Measurements from ENCODE around the gene KLHDC7B.

KLHDC7B gene

DNA sequence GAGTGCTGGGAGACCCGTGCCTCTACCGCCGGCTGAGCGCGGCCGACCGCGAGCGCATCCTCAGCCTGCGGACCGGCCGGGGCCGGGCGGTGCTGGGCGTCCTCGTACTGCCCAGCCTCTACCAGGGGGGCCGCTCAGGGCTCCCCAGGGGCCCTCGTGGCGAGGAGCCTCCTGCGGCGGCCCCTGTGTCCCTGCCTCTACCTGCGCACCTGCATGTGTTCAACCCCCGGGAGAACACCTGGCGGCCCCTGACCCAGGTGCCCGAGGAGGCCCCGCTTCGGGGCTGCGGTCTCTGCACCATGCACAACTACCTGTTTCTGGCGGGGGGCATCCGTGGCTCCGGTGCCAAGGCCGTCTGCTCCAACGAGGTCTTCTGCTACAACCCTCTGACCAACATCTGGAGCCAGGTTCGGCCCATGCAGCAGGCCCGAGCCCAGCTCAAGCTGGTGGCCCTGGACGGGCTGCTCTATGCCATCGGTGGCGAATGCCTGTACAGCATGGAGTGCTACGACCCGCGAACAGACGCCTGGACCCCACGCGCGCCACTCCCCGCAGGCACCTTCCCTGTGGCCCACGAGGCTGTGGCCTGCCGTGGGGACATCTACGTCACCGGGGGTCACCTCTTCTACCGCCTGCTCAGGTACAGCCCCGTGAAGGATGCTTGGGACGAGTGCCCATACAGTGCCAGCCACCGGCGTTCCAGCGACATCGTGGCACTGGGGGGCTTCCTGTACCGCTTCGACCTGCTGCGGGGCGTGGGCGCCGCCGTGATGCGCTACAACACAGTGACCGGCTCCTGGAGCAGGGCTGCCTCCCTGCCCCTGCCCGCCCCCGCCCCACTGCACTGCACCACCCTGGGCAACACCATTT, 3.5 kb downstream of the KLHDC7B start:
- DNase-seq = no peak

DNA sequence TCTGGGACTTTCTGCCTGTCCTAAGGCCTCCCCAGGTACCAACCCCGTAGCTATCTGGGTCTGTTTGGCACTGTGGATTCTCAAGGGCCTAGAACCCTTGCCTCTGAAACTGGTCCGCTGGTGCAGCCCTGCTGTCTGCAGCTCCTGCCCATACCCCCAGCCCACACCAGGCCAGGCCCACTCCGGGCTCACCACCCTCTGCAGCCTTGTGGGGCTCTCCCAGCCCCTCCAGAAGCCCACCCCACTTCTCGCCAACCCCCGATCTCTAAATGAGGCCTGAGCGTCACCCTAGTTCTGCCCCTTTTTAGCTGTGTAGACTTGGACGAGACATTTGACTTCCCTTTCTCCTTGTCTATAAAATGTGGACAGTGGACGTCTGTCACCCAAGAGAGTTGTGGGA, 4.7 kb downstream of the KLHDC7B start:
- no peak for DNase-seq

DNA sequence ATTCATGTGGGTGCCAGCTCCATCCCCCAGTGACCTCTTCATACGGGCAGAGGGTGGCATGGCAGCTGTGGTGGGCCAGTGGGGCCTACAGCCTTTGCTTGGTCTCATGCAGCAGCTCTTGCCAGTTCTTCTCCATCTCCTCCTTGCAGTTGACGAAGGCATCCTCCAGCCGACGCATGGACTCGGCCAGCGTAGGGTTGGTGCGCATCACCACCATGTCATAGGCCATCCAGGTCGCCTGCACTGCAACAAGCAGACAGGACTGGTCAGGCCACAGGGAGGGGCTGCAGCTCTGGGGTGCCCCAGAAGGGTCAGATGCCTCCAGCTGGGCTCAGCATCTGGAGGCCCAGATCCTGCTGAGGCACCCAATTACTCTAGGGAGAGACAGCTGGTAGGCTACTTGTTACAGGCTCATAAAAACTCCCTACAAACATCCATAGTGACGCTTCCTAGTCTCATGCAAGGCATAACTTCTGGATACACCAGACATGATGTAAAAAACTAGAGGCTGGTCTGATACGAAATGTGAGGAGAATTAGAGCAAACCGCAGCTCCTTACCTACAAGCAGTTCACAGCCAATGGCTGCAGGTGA, 5.6 kb downstream of the KLHDC7B start:
- DNase-seq = no peak

DNA sequence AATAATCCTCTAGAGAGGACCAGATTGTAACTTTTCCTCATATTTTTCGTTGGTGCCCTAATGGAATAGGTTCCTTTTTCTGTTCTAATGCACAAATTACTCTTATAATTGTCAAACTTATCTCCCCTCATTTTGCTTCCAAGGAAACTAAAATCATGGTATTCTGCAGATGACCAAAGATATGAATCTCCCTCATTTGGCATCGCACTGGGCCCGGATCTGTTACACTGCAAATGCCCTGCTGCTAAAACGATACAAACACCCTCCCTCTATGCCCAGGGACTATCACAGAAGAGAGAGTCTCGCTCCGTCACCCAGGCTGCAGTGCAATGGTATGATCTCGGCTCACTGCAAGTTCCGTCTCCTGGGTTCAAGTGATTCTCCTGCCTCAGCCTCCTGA, 7.6 kb downstream of the KLHDC7B start:
- DNase-seq = no peak

DNA sequence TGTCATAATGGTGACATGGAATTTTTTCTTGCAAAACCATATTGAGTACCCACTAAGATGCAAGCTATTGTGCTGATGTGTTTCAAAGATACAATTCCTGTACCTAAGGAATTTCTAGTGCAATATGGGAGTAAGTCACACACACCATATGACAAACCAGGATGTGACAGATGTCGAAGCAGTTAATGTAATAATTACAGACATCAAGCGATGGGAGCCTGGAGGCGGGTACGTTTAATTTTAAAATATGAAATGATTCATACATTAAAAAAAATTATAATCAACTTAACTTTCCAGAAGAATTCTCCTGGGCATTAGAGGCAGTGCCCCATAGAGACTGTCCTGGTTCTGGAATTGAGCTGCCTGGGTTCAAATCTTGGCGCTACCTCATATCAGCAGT, 11.0 kb downstream of the KLHDC7B start:
- no peak for DNase-seq

DNA sequence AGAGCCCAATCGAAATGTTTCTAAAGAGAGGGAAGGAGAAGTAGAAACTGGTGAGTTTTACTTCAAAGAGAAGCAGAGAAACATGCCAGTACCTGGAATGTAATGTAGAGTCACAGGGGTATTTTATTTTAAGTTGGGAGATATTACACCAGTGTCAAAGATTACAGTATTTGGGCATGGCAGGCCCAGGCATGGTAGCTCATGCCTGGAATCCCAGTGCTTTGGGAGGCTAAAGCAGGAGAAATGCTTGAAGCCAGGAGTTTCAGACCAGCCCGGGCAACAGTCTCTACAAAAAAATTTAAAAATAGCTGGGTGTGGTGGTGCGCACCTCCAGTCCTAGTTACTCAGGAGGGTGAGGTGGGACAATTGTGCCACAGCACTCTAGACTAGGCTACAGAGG, 14.3 kb downstream of the KLHDC7B start:
- no peak for DNase-seq

DNA sequence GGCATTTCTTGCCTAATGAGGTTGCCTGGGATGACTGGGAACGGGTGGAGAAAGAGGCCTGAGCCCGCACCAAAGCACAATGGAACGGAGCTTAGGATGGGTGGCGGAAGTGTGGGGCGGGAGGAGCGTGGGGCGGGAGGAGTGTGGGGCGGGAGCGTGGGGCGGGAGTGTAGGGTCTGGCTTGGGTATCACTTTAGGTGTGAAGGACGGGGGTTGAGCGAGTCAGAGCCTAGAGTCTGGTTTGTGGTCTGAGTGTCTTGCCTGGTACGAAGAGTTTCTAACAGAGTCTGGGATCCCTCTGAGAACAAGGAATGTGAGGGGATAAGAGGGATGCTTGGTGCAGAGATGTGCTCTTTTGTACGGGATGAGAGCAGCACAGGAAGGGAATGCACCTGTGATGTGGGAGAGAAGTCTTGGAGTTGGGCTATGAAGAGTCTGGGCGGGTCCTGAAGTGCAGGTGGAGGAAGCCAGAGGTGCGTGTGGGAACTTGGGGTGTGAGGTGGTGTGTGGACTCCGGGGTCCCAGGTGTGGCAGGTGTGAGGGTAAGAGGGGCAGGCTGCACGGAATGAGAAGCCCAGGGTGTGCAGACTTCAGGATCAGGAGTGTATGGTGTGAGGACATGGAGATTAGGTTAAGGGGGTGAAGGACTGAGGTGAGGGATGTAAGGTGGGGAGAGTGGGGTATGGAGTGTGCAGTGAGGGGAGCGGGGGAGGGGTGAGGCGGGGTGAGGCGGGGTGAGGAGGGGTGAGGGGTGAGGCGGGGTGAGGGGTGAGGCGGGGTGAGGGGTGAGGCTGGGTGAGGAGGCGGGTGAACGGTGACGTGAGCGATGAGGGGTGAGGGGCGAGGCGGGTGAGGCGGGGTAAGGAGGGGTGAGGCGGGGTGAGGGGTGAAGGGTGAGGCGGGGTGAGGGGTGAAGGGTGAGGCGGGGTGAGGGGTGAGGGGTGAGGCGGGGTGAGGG, 16.0 kb downstream of the KLHDC7B start:
- no peak for DNase-seq

DNA sequence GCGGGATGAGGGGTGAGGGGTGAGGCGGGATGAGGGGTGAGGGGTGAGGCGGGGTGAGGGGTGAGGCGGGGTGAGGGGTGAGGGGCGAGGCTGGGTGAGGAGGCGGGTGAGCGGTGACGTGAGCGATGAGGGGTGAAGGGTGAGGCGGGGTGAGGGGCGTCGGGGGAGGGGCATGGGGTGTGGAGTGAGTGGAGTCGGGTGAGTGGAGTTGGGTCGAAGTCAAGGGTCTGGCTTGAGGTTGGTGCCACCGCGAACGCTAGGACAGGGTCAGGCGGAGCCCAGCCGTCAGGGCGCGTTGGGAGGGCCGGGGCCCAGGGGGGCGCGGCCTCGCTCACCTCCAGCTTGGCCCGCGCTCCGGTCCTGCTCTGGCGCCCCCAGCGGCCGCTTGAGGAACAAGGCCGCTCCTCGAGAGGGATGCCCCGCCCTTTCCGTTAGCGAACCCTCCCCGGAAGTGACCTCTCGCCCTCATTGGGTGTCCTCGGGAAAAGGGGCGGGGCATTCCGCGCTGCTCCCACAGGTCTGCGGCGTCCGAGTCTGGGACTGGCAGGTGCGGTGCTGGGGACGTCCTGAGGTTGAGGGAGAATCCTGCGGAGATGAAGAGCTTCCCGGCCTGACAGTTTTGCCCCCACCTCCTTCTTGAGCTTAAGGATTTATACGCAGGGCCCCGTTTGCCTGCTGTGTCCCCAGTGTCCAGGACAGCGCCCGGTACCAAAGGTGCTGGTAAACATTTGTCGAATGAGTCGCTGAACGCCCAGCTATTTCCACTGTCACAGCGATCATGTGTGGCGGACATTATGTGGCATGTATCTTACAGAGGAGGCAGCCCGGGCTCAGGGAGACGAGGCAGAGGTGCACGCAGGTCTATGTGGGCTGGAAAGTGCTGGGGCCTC, 17.1 kb downstream of the KLHDC7B start, which contains the start of gene SYCE3:
Gene SYCE3, minus strand, starts transcription at position 397 of the 890 bp plus-strand sequence. CDS start 6,514 bp downstream, outside the sequence.
- peak; percentile 94 for DNase-seq

DNA sequence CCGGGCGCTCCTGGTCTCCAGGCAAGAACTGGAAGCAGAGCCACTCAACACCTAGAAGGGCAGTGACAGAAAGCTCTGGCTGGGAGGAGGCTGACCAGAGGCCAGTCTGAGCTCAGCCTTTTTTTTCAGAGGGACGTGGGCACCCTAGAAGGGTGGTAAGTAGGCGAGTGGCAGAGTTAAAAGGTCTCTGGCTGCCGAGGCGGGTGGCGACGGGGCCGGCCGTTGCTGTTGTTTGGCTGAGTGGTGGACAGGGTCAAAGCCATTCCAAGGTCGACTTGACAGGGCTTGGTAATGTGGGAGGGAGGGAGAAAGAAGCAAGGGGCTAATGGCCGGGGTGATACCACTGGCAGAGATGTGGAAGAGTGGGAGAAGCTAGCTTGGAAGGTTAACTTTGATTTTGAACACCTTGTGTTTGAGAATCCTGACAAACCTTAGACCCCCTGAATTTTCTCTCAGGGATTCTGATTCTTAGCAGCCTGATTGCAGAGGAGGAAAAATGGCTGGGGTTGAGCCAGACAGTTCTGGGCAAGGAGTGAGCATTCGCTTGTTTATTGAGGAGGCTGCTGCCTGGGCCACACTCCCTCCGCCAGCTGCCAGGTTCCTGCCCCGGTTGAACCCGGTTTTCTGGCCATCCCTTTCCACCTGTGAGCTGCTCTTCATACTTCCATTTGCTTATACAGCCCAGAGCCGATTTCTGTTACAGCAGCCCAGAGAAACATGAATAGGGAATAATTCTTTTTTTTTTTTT, 17.9 kb downstream of the KLHDC7B start:
- DNase-seq = no peak

DNA sequence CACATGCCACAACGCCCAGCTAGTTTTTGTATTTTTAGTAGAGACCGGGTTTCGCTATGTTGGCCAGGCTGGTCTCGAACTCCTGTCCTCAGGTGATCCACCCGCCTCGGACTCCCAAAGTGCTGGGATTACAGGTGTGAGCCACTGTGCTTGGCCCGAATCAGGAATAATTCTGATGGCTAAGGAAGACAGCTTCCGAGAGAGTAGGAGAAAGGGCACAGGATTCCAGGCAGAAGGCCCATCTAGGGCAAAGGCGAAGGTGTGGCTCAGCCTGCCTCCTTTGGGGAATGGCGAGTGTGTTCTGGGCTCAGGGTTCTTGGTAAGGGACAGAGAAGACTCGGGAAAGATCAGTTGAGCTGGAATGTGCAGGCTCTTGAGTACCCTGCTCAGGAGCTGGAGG, 18.6 kb downstream of the KLHDC7B start:
- no peak for DNase-seq

DNA sequence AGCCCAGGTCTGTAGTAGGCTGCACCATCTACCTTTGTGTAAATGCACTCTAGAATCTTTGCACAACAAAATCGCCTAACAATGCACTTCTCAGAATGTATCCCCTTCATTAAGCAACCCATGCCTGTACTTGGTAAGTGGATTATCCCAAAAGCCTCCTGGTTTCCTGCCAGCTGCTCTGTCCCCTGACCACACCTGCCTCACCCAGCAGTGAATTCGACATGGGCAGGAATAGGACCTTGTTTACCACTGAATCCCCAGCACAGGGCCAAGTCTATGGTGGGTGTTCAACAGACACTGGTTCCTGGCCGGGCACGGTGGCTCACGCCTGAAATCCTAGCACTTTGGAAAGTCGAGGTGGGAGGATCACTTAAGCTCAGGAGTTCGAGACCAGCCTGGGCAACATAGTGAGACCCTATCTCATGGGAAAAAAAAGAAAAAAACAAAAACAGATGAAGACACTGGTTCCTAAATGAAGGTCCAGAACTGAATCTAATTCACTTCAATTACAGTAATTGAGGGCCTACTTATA, 22.1 kb downstream of the KLHDC7B start:
- no peak for DNase-seq

DNA sequence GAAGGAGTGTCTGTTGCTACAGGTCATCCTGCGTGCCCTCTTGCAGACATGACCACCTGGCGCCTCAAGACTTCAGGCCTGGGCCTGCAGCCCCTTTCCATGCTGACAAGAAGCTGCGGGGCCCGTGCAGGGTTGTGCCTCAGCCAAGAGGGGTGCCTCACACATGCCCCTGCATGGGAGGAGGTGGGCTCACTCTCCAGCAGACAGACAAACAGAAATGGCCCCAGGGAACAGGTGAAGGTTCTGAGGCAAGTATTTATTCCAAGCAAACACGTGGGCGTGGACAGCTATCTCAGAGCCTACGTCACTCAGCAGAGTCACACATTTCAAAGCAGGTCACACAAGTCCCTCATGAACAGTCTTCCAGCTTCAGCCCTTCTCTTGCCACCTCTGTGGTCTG, 22.9 kb downstream of the KLHDC7B start:
- DNase-seq = no peak

DNA sequence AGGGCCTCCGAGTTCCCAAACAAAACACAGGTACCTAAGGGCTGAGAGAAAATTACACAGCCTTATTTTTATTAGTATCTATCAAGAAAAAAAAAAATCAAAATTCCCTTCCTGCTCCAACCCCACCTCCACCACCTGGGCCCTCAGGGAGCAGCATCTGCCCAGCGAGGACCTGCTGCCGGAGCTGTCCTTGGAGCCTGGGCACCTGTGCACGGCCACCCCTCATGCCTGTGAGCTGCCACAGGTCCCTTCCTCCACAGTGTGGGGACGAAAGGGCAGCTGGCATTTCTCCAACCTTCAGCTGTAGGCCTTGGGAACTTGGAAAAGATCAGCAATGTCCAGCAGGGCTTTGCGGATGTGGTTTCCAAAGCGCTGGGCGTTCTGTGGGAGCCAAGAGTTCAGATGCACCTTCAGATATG, 23.4 kb downstream of the KLHDC7B start:
- no peak for DNase-seq

DNA sequence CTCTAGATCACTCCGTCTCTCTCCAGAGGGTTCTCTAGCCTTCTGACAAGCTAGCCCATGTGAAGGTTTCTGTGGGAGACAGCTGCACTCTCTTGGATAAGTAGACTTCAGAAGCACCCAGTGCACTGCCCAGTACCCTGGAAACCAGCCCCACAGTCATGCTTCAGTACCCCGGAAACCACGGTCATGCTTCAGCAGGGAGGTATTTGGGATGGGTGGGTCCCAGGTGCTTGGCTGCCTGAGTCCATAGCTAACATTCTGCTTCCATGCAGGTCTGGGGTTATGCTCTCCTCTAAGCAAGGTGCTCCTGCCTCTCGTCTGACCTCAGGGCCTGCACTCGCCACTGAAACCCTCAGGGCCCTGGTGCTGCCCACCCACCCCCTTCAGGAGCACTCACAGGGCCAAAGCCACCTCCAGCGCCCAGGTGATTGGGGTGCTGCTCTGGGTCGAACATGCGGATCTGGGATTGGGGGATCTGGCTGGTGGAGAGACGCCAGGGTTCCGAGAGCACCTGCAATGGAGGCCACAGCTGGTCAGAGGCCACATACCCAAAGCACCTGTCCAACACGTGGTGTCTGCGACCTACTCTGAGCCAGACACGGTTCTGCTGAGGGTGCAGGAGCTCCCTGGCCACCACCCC, 24.3 kb downstream of the KLHDC7B start:
- no peak for DNase-seq

DNA sequence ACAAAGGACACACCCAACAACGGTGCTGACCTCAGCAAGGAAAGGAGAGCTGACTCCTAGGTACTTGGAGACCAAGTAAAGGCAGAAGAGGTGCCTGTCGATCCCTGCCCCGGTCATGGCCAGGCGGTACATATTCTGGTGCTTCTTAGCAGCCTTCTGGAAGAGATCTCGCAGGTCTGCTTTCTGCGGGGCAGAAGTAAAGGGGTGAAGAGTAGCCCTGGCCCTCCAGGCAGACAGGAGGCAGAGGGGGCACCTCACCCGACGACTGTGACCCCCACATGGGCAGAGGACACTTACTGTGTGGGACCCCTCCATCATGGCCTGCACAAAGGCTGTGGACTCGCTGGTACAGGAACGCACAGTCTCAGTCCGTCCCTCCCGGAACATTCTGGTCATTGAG, 25.2 kb downstream of the KLHDC7B start:
- DNase-seq = no peak

DNA sequence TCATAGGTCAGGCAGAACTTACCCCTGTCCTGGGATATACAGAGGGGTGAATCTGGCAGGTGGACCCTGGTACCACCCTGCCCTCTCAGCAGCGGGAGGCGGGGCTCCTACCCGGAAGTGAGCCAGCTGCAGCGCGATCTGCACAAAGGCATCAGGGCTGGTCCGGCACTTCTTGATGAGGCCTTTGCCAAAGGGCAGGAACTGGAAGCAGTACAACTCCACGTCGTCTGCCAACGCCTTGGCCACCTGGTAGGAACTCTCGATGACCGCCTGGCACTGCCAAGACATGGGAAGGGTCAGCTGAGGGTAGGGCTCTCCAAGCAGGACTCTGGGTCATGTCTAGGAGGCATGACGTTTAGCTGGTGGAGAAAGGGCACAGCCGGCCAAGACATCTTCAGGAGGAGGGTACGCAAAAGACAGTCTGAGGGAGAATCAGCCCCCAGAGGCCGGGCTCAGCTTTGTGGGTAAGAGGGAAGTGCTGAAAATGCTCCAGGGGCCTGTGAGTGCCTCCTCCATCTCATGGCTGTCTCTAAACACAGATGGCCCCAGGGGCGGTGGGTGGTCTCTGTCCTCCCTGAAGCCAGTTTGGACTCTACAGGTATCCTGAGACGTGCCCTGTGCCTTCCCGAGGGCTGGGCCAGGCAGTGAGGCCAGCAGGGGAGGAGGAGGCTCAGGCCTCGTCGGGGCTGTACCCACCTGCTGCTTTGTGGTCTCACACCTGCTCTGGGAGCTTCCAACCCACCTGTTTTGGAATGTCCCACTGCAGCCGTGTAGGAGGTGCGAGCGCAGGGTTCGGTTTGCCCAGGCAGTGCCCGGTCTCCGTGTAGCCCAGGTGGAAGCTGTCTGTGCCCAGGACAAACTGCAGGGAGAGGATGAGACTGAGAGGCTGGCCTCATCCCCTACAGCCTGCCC, 25.8 kb downstream of the KLHDC7B start:
- no peak for DNase-seq

DNA sequence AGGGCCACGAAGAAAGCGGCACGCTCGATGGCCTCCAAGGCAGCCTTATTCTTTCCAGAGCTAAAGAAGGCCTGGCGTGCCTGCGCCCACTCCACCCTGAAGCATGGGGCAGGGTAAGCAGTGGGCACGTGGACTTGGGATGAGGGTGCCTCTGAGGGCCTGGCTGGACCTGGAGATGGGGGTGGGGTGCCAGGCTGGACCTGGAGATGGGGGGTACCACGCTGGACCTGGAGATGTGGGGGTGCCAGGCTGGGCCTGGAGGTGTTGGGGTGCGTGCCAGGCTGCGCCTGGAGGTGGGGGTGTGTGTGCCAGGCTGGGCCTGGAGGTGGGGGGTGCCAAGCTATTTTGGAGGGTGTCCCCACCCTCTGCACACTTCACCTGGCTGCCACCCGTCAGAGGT, 27.3 kb downstream of the KLHDC7B start:
- DNase-seq = no peak

DNA sequence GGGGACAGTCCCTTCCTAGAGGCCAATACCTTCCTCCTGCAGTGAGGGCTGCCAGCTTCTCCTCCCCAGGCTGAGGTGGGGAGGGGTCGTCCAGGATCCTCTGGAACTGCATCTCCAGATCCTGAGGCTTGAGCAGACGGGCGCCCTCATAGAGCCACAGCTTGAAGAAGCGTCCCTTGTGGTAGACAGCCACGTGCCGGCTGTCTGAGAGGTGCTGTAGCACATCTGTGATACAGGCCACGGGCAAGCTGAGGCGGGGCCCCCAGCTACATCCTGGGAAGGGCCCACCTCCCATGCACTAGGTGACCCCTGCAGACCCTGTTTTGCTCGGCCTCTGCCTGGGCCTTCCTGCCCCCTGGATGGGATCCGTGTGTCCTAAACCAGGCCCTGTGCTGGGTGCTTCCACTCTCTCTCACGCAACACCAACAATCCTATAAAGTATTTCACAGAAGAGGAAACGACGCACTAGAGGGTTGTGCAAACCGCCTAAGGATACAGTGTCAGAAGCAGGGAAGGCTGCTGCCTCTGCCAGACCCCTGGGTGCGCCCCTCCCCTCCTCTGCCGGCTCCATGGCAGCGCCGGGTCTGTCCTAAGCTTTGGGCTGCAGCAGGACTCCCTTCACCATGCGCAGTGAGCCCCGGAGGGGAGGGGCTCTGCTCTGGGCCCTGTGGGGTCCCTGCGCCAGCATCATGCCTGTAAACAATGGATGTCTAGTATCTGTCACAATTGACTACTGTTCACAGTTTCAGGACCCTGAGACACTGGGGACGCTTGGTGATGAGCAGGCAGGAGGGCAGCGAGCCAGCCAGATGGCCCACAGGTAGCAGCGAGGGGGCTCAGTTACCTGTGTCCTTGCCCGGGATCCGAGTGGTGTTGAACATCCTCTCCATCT, 28.0 kb downstream of the KLHDC7B start:
- DNase-seq = no peak

DNA sequence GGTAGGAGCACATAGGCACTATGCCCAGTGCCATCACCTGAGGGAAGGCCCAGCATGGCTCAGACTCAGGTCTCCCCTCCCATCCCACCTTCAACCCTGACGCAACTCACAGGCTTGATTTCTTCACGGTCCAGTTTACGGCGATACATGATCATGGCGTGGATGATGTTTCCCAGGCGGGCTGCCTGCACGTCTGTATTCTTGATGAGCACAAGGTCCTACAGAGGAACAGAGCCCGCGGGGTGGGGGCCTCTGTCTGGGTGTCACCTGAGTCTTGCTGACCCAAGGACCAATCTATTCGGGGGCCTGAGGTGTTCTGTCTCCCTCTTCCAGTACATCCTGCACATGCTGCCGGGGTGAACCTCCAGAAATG, 28.7 kb downstream of the KLHDC7B start:
- no peak for DNase-seq
